OCI-LY3 (cell line): Measurements from ENCODE around the gene RANBP10.

Experiments used
- H2AFZ ChIP-seq: fragments of 200-600, 300-600 bp; shearing (Covaris generic); 2 replicates; pipeline ENCODE4 v1.6.0; 2014; ENCODE audit warnings: antibody characterized with exemption, low read depth, low read length
- H3K27ac ChIP-seq: fragments of 200-600, 300-600 bp; sonication (generic); 2 replicates; pipeline ENCODE4 v1.5.1; 2014; ENCODE audit warnings: mild to moderate bottlenecking, low read length, moderate library complexity, mixed read lengths
- H3K27me3 ChIP-seq: fragments of 200-600, 300-600 bp; sonication (generic); 2 replicates; pipeline ENCODE4 v1.6.1; 2014; ENCODE audit warnings: low read depth, low read length, mixed read lengths
- H3K36me3 ChIP-seq: fragments of 200-600, 300-600 bp; sonication (generic); replicated peaks from 2 replicates; pipeline ENCODE3; 2014; ENCODE audit warnings: low read depth, low read length, mixed read lengths
- H3K4me1 ChIP-seq: fragments of 300-600, 200-600 bp; sonication (generic); 2 replicates; pipeline ENCODE4 v1.6.1; 2014; ENCODE audit warnings: low read length, mixed read lengths
- H3K4me2 ChIP-seq: fragments of 200-600, 300-600 bp; sonication (generic); 2 replicates; pipeline ENCODE4 v1.6.1; 2014; ENCODE audit warnings: low read length, mixed read lengths
- H3K4me3 ChIP-seq: fragments of 300-600, 200-600 bp; sonication (generic); 2 replicates; pipeline ENCODE4 v1.5.1; 2014; ENCODE audit warnings: antibody characterized with exemption, mild to moderate bottlenecking, low read length, moderate library complexity
- H3K79me2 ChIP-seq: fragments of 300-600, 200-600 bp; shearing (Covaris generic); 2 replicates; pipeline ENCODE4 v1.6.1; 2014; ENCODE audit warnings: mild to moderate bottlenecking, low read length, mixed read lengths
- H3K9ac ChIP-seq: fragments of 300-600, 200-600 bp; shearing (Covaris generic); 2 replicates; pipeline ENCODE4 v1.6.0; 2014; ENCODE audit warnings: mild to moderate bottlenecking, low read length, moderate library complexity
- H3K9me3 ChIP-seq: fragments of 200-600, 300-600 bp; shearing (Covaris generic); 2 replicates; pipeline ENCODE4 v1.6.1; 2014; ENCODE audit warnings: low read length, mixed read lengths; ENCODE audit not compliant: insufficient read depth
- H4K20me1 ChIP-seq: fragments of 200-600, 300-600 bp; sonication (generic); 2 replicates; pipeline ENCODE4 v1.6.1; 2016; ENCODE audit warnings: low read length, mixed read lengths; ENCODE audit not compliant: insufficient read depth
- EZH2phosphoT487 ChIP-seq: fragments of 200-600 bp; shearing (Covaris generic); IDR thresholded peaks from 2 replicates; pipeline ENCODE4 v1.6.1; 2018; ENCODE audit warnings: antibody characterized with exemption, mixed run types, low read depth
- TF ChIP-seq, protein P1 (sequence below): fragments of 200-600, 300-600 bp; sonication (generic); IDR thresholded peaks from 2 replicates; pipeline ENCODE4 v1.5.1; 2014; ENCODE audit warnings: antibody characterized with exemption, low read length, low read depth

RANBP10 gene

DNA sequence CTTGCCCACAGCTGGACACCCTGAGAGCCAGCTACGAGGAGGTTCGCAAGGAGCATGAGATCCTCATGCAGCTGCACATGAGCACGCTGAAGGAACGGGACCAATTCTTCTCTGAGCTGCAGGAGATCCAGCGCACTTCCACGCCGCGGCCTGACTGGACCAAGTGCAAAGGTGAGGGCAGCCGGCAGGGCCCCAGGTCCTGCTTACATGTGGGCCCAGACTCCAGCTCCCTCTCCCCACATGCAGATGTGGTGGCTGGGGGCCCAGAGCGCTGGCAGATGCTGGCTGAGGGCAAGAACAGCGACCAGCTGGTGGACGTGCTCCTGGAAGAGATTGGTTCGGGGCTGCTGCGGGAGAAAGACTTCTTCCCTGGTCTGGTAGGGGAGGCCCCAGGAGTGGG is 19.5 kb upstream of the RANBP10 start:
- Histone ChIP-seq H3K4me2 (no peak overlapping the region), H3K79me2 (no peaks in the 10 kb centered on the region), H3K27me3 (no peaks in the 10 kb centered on the region), H3K27ac (no peak overlapping the region), H3K9me3 (no peaks in the 10 kb centered on the region), H3K4me3 (no peak overlapping the region), H4K20me1 (no peaks in the 10 kb centered on the region), H3K36me3 (no peaks in the 10 kb centered on the region), H3K9ac (no peak overlapping the region), H2AFZ (no peak overlapping the region), H3K4me1 (no peaks in the 10 kb centered on the region)
- no peak for TF ChIP-seq EZH2phosphoT487
- TF ChIP-seq, protein P1, sequence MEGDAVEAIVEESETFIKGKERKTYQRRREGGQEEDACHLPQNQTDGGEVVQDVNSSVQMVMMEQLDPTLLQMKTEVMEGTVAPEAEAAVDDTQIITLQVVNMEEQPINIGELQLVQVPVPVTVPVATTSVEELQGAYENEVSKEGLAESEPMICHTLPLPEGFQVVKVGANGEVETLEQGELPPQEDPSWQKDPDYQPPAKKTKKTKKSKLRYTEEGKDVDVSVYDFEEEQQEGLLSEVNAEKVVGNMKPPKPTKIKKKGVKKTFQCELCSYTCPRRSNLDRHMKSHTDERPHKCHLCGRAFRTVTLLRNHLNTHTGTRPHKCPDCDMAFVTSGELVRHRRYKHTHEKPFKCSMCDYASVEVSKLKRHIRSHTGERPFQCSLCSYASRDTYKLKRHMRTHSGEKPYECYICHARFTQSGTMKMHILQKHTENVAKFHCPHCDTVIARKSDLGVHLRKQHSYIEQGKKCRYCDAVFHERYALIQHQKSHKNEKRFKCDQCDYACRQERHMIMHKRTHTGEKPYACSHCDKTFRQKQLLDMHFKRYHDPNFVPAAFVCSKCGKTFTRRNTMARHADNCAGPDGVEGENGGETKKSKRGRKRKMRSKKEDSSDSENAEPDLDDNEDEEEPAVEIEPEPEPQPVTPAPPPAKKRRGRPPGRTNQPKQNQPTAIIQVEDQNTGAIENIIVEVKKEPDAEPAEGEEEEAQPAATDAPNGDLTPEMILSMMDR, result no peak

DNA sequence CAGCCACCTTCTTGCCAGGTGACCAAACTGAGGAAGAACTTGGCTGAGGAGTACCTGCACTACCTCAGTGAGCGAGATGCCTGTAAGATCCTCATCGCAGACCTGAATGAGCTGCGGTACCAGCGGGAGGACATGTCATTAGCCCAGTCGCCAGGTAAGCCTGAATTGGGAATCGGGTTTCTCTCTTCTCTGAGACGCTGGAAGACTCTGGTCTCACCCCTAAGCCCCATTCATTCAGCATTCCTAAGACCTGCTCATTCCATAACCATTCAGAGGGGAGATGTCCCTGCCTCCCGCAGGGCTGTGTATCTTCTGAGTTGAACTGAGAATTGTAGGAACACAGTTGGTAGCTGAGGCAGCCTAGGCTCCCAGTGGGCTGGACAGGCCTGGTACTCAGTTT is 18.8 kb upstream of the RANBP10 start:
- Histone ChIP-seq H4K20me1 (no peaks in the 10 kb centered on the region), H2AFZ (no peak overlapping the region), H3K79me2 (no peaks in the 10 kb centered on the region), H3K4me3 (no peak overlapping the region), H3K27ac (no peak overlapping the region), H3K36me3 (no peaks in the 10 kb centered on the region), H3K4me2 (no peak overlapping the region), H3K9ac (no peak overlapping the region), H3K4me1 (no peaks in the 10 kb centered on the region), H3K9me3 (no peaks in the 10 kb centered on the region), H3K27me3 (no peaks in the 10 kb centered on the region)
- TF ChIP-seq EZH2phosphoT487, result no peak
- TF ChIP-seq, protein P1, result no peak

DNA sequence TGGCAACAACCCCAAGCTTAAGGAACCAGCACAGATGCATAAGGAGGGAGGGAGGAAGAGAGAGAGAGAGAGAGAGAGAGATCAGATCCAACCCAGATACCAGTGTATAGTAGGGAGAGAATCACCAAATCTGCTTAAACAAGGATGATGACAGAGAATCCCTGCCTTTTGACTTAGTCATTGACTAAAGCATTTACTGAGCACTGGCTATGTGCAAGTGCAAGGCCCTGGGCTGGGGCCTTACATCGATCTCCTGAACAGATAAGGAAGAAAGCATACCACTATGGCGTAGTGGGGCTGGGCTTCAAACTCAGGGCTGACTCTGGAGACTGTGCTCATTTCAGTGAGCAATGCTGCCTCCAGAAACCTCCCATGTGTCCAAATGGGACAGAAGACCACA is 16.2 kb upstream of the RANBP10 start:
- Histone ChIP-seq H3K27ac (no peak overlapping the region), H2AFZ (no peak overlapping the region), H3K27me3 (no peaks in the 10 kb centered on the region), H3K4me1 (no peaks in the 10 kb centered on the region), H3K4me3 (no peak overlapping the region), H3K9ac (no peak overlapping the region), H3K79me2 (no peaks in the 10 kb centered on the region), H4K20me1 (no peaks in the 10 kb centered on the region), H3K36me3 (no peaks in the 10 kb centered on the region), H3K9me3 (no peaks in the 10 kb centered on the region), H3K4me2 (no peak overlapping the region)
- TF ChIP-seq, protein P1, result no peak
- TF ChIP-seq EZH2phosphoT487, result no peak

DNA sequence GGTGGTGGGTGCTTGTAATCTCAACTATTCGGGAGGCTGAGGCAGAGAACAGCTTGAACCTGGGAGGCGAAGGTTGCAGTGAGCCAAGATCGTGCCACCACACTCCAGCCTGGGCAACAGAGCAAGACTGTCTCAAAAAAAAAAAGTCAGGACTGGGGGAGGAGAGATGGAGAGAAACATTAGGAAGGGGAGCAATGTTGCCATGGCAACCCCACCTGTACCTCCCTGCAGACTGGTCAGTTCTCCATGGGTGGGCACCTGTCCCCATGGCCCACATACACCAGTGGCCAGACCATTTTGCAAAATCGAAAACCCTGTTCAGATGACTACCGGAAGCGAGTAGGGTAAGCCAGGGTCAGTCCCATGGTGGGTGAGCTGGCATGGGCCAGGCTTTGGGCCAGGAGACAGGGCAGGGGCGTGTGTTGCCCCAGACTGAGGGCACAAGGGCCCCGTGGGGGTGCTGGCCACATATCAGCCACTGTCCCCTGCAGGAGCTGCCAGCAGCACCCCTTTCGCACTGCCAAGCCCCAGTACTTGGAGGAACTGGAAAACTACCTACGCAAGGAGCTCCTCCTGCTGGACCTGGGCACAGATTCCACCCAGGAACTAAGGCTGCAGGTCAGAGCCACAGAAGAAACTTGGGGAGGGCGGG is 14.4 kb upstream of the RANBP10 start:
- H3K9ac ChIP-seq, result no peak overlapping the region
- H4K20me1 ChIP-seq, result no peaks in the 10 kb centered on the region
- no peaks in the 10 kb centered on the region for H3K27me3 ChIP-seq
- H3K4me3 ChIP-seq, result no peak overlapping the region
- no peak overlapping the region for H3K4me2 ChIP-seq
- H3K36me3 ChIP-seq, result no peaks in the 10 kb centered on the region
- H2AFZ ChIP-seq, result no peak overlapping the region
- no peaks in the 10 kb centered on the region for H3K79me2 ChIP-seq
- H3K4me1 ChIP-seq, result peaks cover 4% of the 10 kb centered on the region
- TF ChIP-seq EZH2phosphoT487, result no peak
- TF ChIP-seq, protein P1, result no peak
- no peak overlapping the region for H3K27ac ChIP-seq
- no peaks in the 10 kb centered on the region for H3K9me3 ChIP-seq
